BE2C (cell line): Measurements from ENCODE around the gene THADA.

ENCODE experiments used
- DNase-seq: peaks from one replicate; pipeline ENCODE4 v3.0.0-alpha.2; 2020
- H3K27me3 ChIP-seq: fragments of 250-450 bp; sonication (Bioruptor Pico); 2 replicates; pipeline ENCODE4 v1.5.1; 2020; ENCODE audit warnings: mild to moderate bottlenecking
- H3K36me3 ChIP-seq: fragments of 250-450 bp; sonication (Bioruptor Pico); 2 replicates; pipeline ENCODE4 v1.5.1; 2020; ENCODE audit warnings: mild to moderate bottlenecking
- H3K4me1 ChIP-seq: fragments of 250-450 bp; sonication (Bioruptor Pico); 2 replicates; pipeline ENCODE4 v1.5.1; 2020
- H3K4me3 ChIP-seq: 2 replicates; pipeline ENCODE4 v1.5.1; 2011; ENCODE audit warnings: low read depth, low read length
- H3K9me3 ChIP-seq: fragments of 250-450 bp; sonication (Bioruptor Pico); 2 replicates; pipeline ENCODE4 v1.5.1; 2020
- TF ChIP-seq, protein P1 (sequence below): IDR thresholded peaks from 2 replicates; pipeline ENCODE4 v1.5.1; 2012; ENCODE audit warnings: mild to moderate bottlenecking, low read depth, low read length

THADA gene

DNA sequence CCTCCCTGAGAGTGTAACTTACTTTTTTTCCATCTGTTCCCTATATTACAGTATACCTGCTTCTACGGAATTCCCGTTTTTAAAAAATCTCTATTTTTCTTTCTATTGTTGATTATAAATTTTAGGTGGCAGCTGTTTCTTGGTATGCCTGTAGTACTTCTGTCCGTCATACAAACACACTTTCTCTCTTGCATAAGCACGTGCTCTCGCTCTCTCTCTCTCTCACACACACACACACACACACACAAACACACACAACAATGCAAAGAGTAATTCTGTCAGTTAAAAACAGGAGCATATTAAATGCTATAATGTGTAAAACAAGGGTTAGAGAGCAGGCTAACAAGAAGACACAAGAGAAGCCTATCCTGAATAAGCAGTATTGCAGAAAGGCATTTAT is 140.5 kb downstream of the THADA start:
- Histone ChIP-seq H3K4me3 (no peak overlapping the region), H3K36me3 (no peaks in the 10 kb centered on the region; the same call in 1 of the 2 replicates), H3K4me1 (peaks cover 3% of the 10 kb centered on the region; the same call in 1 of the 2 replicates), H3K9me3 (no peaks in the 10 kb centered on the region), H3K27me3 (no peaks in the 10 kb centered on the region)
- DNase-seq, result no peak
- TF ChIP-seq, protein P1, sequence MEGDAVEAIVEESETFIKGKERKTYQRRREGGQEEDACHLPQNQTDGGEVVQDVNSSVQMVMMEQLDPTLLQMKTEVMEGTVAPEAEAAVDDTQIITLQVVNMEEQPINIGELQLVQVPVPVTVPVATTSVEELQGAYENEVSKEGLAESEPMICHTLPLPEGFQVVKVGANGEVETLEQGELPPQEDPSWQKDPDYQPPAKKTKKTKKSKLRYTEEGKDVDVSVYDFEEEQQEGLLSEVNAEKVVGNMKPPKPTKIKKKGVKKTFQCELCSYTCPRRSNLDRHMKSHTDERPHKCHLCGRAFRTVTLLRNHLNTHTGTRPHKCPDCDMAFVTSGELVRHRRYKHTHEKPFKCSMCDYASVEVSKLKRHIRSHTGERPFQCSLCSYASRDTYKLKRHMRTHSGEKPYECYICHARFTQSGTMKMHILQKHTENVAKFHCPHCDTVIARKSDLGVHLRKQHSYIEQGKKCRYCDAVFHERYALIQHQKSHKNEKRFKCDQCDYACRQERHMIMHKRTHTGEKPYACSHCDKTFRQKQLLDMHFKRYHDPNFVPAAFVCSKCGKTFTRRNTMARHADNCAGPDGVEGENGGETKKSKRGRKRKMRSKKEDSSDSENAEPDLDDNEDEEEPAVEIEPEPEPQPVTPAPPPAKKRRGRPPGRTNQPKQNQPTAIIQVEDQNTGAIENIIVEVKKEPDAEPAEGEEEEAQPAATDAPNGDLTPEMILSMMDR, result no peak

DNA sequence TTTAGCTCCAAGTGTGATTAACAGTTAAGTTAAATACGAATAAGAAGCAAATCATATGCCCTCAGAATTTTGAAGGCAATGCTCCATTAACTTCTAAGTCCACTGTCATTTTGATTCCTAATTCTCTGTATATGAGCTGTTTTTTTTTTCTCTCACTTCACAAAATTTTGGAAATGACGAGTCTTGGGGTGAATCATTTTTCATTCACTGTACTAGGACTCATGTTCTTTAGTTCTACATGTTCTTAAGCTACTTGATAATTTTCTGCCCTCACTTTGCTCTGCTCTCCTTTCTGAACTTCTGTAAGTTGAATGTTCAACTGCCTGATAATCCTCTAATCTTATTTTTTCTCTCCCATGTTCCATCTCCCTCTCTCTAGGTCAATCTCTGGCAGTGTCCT is 141.0 kb downstream of the THADA start:
- Histone ChIP-seq H3K4me1 (peaks cover 3% of the 10 kb centered on the region; the same call in 1 of the 2 replicates), H3K36me3 (no peaks in the 10 kb centered on the region; the same call in 1 of the 2 replicates), H3K27me3 (no peaks in the 10 kb centered on the region), H3K4me3 (no peak overlapping the region), H3K9me3 (no peaks in the 10 kb centered on the region)
- DNase-seq, result no peak
- TF ChIP-seq, protein P1, result no peak

DNA sequence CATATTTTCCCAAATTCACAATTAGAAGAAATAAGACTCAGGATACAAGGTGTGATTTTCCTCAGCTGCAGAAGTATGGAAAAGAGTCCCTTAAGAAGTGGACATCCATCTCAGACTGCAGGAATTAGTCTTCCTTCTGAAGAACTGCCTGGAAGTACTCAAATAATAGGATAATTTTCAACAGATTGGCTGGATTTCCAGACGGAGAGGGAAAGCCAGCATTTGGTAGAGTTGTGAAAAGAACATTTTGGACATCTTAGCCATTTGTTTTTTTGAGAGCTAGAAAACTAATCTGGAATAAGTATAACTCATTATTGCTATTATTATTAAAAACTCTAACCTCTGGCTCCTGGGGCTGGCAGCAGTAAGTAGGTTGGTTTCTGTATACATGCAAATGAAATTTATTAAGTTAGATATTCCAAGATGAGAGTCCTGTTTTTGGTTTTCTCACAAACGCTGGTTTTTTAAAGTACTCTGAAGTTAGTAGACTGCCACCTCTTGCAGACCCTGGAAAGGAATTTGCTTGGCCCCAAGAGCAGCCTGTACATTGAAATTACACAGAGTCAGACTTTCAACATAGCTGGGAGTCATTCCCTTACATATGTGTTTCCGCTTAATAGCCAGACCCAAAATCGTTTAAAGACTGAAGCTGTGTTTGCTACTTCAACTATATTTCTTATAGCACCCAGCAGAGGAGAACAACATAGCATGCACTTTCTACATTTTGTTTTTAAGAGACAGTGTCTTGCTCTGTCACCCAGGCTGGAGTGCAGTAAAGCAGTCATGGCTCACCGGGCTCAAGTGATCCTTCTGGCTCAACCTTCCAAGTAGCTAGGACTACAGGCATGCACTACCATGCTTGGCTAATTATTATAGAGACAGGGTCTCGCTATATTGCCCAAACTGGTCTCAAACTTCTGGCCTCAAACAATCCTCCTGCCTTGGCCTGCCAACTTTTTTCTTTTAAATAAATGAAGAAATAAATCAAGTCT is 142.4 kb downstream of the THADA start:
- DNase-seq, result no peak
- Histone ChIP-seq H3K36me3 (no peaks in the 10 kb centered on the region; the same call in 1 of the 2 replicates), H3K9me3 (no peaks in the 10 kb centered on the region), H3K27me3 (no peaks in the 10 kb centered on the region), H3K4me1 (no peaks in the 10 kb centered on the region; the same call in 1 of the 2 replicates), H3K4me3 (no peak overlapping the region)
- TF ChIP-seq, protein P1, result no peak

DNA sequence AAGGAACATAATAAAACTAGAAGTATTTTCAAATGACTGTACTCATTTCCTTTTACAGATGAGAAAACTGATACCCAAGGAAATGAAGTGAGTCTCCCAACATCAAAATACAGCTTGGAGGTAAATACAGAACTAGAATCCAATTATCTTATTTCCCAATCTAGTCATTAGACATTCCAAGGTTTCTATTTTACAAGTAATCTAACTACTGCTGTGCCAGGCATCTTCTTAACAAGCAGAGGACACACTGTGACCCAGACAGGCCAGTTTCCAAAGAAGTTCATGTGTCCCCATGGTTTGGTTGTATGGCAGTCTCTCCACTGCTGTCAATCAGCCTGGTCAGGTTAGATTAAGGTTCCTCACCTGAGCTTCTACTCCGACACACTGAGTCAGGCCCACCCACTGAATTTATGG is 143.5 kb downstream of the THADA start:
- DNase-seq, result no peak
- no peaks in the 10 kb centered on the region for H3K9me3 ChIP-seq
- no peak overlapping the region for H3K4me3 ChIP-seq
- peaks cover 4% of the 10 kb centered on the region for H3K4me1 ChIP-seq
- TF ChIP-seq, protein P1, result no peak
- H3K27me3 ChIP-seq, result no peaks in the 10 kb centered on the region
- no peaks in the 10 kb centered on the region for H3K36me3 ChIP-seq

DNA sequence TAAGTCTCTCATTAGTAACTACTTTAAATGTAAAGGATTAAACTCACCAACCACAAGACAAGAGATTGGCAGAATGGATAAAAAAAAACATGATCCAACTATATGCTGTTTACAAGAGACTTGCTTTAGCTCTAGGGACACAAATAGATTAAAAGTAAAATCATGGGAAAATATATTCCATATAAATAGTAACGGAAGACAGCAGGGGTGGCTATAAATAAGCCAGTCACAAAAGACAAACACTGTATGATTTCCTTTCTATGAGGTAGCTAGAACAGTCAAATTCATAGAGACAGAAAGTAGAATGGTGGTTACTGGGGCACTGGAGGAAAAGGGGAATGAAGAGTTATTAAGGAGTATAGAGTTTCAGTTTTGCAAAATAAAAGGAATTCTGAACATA is 145.2 kb downstream of the THADA start:
- H3K4me1 ChIP-seq, result peaks cover 7% of the 10 kb centered on the region
- H3K36me3 ChIP-seq, result 0 out of 2 replicates have a peak, but pooled peaks cover 3% of the 10 kb centered on the region
- no peaks in the 10 kb centered on the region for H3K9me3 ChIP-seq
- DNase-seq, result no peak
- no peak overlapping the region for H3K4me3 ChIP-seq
- TF ChIP-seq, protein P1, result no peak
- no peaks in the 10 kb centered on the region for H3K27me3 ChIP-seq

DNA sequence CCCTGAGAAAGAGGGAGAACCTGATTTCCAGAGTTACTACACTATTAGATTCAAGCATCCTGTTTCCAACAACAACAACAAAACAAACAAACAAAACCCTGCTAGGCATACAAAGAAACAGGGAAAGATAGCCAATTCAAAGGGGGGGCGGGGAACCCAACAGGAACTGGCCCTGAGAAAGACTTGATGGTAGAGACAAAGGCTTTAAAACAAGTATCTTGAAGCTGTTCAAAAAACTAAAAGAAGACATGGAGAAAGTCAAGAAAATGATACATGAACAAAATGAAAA is 147.1 kb downstream of the THADA start:
- no peaks in the 10 kb centered on the region for H3K27me3 ChIP-seq
- DNase-seq, result no peak
- no peaks in the 10 kb centered on the region for H3K9me3 ChIP-seq
- H3K36me3 ChIP-seq, result 0 out of 2 replicates have a peak, but pooled peaks cover 3% of the 10 kb centered on the region
- H3K4me1 ChIP-seq, result peaks cover 8% of the 10 kb centered on the region
- TF ChIP-seq, protein P1, result no peak
- H3K4me3 ChIP-seq, result no peak overlapping the region
